Amygdala (tissue), 56 donors: ENCODE data around the gene DLX5.

Experiments used
- DNase-seq, 56 donors: peaks; one replicate each; lab custom pipeline; 2025; lab: John Stamatoyannopoulos, UW

Gene DLX5

DNA sequence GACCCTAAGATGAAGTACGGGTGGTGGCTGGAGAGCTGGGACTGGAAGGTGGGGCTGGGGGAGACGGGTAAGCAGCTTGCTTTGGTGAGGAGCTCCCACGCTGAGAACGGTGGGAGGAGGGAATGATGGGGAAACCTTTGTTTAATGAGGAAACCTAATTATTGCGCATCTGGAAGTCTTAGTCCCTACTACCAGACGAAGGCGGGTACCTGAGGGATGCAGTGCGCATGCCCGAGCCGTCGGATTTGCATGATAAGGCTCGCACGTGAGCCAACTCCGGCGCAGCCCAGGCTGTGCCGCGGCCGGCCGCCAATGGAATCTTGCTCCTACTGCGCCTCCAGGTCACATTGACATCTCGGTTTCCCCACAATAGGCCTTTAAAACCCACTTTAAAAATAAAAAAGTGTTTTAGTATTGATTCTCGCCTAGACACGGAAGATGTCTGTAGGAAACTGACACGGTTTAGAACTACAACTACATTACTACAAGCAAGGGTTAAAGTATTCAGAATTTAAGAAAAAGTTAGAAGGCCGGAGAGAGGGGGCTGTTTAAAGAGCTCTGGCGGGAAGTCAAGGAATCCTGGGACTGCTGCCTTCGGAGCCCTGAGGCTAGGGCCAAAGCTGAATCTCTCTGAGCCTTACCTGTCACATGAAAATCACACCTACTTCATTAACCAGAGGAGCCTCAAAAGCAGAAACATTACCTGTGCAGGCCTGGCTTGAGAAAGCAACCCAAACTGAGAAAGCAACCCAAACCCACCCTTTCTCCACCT is 31.4 kb downstream of the DLX5 start:
- DNase-seq = peak in 1 of 56 donors; percentile 12

GRCh38 chr7:96992192-96993005 is 32.2 kb downstream of the DLX5 start:
- DNase-seq = no peak

GRCh38 chr7:96991546-96992191 is 33.0 kb downstream of the DLX5 start:
- no peak for DNase-seq

DNA sequence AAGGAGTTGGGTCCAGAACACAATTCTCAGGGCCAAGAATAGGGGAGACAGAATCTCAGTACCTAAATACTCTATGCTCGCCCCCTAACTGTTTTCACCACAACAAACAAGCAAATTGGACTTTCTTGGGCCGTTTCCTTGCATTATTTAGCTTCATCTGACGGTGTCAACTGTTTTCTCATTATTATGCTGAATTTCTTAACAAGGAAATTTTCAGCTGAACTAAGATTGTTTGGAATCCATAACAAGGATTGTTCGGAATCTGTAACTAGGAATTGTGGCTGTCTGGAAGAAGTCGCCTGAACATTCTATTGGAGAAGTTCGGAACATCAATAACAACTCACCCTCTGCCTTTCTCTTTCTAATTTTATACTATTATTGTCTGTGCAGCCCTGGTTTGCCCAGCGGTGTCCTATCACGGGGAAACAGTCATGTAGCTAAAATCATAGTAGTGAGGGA is 34.7 kb downstream of the DLX5 start:
- DNase-seq = no peak

DNA sequence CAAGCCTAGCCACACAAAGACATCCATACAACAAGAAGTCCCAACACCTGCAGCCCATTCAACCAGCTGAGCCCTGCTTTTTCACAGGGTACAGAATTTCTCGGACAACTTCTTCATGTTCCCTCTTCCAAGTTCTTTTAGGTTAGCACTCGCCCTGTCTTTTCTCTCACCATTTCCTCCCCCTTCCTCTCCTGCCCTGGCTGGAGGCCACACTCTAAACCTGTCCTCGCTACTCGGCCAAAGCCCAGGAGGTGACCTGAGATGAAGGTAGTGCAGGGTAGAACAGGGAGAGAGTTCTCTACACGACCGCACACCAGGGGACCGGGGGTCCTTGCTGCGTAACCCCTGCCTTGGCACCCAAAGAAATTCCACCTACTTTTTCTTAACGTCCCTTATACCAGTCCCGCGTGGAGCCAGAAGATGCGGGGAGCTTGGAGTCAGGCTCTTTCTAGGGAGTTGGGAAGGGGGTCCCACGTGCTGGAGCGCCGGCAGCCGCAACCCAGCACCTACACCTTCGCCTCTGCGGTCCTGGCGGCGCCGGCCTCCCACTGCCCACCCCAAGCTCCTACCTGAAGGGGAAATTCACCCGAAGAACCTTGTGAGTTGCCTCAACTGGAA is 35.3 kb downstream of the DLX5 start:
- DNase-seq = no peak

DNA sequence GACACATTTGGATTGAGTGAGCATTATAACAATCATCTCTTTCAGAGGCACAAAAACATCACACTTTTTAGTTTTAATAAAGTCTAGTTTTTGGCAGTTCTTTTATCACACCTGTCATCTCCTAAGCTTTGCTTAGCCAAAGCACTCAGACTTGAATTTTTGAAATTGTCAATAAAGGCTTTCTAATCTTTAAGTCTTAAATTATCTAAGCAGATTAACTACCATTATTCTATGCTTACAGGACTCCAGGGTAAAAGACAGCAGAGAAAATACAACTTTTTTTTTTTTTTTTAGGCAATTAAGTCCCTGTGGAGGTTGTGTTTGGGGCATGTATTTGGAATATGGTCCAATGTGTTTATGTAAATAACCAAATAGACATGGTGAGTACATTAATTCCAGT is 36.9 kb downstream of the DLX5 start:
- DNase-seq = no peak

DNA sequence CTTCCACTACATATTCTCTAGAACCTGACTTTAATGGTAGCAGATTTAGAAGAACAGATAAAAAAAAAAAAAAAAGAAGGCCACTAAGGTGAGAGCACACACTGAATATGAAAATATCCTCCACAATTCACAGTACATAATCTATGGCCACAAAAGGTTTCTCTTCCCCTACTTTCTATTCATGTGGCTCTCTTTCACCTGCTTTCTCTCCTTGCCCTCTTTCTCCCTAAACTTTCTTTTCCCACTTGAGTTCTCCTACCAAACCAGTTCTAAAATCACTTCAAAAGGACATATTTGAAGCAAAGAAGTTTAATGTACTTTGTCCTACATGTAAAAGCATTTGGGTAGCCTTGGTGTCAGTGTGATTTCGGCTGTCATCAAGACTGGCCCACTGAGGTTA is 37.7 kb downstream of the DLX5 start:
- DNase-seq = no peak

DNA sequence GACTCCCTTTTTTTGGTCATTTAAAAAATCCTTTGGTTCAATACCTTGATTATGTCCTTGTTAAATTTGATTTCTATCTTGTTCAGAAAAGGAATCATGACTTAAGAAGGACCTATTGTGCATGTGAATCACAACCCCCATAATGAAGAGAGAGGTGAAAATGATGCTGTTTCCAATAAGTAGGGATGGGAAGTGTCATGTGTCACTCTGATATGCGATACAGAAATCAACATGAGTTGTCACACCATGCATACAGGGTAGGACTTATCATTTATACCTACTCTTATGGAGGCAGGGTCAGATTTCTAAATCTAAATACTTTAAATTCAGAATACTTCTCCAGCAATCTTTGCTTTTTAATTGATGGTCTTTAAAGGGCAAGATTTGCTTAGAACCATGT is 38.6 kb downstream of the DLX5 start:
- no peak for DNase-seq

- DNase-seq = no peak
Observed at GRCh38 chr7:96982586-96982985, 42.0 kb downstream of the DLX5 start.

- DNase-seq = no peak
Observed at GRCh38 chr7:96979551-96980276, 44.9 kb downstream of the DLX5 start.

- DNase-seq = no peak
Observed at GRCh38 chr7:96977445-96977844, 47.2 kb downstream of the DLX5 start.

DNA sequence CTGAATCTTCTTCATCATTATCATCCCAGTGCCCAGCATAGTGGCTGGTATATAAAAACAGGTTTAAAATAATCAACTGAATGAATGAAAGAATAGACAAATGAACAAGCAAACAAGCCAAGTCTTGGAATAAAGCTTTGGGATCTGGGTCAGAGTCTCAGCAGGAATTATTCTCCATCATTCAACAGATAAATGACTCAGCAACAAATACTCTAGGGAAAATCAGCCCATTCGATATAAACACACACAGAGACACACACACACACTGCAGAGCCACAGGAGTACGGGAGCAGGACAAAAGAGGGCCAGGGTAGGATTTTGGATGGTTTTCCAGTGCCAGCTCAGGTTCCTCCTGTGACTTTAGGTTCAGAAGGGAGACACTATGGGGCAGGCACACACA is 48.5 kb downstream of the DLX5 start:
- DNase-seq = no peak

DNA sequence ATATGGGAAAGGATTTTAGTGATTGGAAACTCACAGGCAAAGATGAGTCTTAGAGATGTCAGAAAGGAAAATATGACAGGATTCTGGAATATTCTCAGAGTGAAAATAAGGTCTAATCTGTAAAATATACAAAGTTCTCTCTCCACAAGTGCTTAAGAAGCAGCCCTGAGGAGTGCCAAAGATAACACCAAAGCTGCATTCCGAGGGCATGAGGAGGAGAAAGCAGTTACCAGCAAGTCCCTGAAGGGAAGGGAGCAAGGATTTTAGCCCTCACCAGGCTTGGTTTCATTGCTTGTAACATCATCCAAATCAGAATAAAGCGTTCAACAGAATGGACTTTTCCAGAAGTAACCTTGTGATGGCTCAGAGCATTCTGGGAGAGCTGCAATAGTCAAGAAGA is 50.6 kb downstream of the DLX5 start:
- no peak for DNase-seq

DNA sequence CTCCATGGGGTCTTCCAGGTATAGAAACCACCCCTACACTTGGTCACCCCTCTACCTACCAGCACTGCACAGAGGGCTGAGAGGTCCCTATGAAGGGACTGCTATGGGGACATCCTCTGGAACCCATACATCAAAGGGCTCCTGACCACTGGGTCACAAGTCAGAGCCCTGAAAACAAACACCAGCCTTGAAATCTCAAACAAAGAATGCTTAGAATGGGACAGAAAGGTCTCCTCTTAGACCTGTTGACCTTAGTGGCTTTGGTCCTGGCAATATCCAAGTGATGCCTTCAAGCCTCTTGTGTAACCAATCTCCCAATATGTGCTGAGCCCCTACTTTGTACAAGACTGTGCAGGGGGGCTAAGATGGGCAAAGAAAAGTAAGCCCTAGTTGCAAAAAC is 53.9 kb downstream of the DLX5 start:
- DNase-seq = no peak
